HUES48 (cell line): ENCODE results near the gene MPPED2.

Experiments
- H3K27ac ChIP-seq: one replicate; pipeline ENCODE4 v1.7.0; 2013; ENCODE audit warnings: low read depth, low read length, inconsistent platforms
- H3K27me3 ChIP-seq: 2 replicates; pipeline ENCODE4 v1.6.1; 2013; ENCODE audit warnings: mild to moderate bottlenecking, low read length; ENCODE audit not compliant: control insufficient read depth, insufficient read depth
- H3K36me3 ChIP-seq: 2 replicates; pipeline ENCODE4 v1.6.1; 2013; ENCODE audit warnings: low read length; ENCODE audit not compliant: control insufficient read depth, insufficient read depth
- H3K4me1 ChIP-seq: 2 replicates; pipeline ENCODE4 v1.6.1; 2013; ENCODE audit warnings: mild to moderate bottlenecking, low read length; ENCODE audit not compliant: control insufficient read depth, insufficient read depth
- H3K4me3 ChIP-seq: 2 replicates; pipeline ENCODE4 v1.5.1; 2013; ENCODE audit warnings: mild to moderate bottlenecking, low read depth, low read length
- H3K9ac ChIP-seq: 2 replicates; pipeline ENCODE4 v1.6.1; 2013; ENCODE audit warnings: mild to moderate bottlenecking, low read depth, low read length, moderate library complexity
- H3K9me3 ChIP-seq: 2 replicates; pipeline ENCODE4 v1.6.1; 2013; ENCODE audit warnings: low read length; ENCODE audit not compliant: control insufficient read depth, insufficient read depth

The MPPED2 gene

DNA sequence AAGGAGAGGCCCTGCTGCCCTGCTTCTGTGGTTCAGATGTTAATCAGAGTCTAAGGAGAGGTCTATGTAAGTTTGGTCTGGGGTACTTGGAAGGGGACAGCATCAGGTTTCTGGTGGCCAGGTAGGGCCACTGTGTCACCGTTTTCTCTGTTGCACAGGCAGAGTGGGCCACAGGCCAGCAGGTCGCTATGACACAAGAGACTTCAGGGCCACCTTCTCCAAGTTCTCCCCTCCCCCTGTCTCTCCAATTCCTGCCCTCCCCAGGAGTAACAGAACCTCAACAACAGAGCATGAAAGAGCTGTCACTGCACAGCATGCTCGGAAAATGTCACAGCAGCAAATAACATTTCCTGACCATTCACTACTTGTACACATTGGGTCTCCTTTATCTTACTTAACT, 58.6 kb downstream of the MPPED2 start:
- H3K4me3 ChIP-seq = no peak overlapping the region
- no peaks in the 10 kb centered on the region for H3K9me3 ChIP-seq
- no peaks in the 10 kb centered on the region for H3K36me3 ChIP-seq
- no peak overlapping the region for H3K27ac ChIP-seq
- H3K4me1 ChIP-seq = peaks cover 3% of the 10 kb centered on the region
- no peaks in the 10 kb centered on the region for H3K27me3 ChIP-seq
- H3K9ac ChIP-seq = no peak overlapping the region

DNA sequence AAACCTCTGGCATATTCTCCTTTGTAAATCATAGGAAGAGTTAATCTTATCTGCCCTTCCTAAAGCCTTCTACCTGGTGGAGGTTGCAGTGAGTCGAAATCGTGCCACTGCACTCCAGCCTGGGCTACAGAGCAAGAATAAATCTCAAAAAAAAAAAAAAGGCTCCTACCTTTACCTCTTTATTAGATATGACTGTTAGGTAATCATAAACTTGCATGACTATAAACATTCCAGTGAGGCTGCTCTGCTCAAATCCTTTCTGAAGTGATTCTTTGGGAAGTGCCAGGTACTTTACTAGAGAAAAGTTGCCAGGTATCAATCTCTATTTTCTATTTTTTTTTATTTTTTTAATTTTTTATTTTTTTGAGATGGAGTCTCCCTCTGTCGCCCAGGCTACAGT, 59.6 kb downstream of the MPPED2 start:
- Histone ChIP-seq H3K4me3 (no peak overlapping the region), H3K36me3 (no peaks in the 10 kb centered on the region), H3K27ac (no peak overlapping the region), H3K27me3 (no peaks in the 10 kb centered on the region), H3K9ac (no peak overlapping the region), H3K4me1 (peaks cover 3% of the 10 kb centered on the region), H3K9me3 (no peaks in the 10 kb centered on the region)

DNA sequence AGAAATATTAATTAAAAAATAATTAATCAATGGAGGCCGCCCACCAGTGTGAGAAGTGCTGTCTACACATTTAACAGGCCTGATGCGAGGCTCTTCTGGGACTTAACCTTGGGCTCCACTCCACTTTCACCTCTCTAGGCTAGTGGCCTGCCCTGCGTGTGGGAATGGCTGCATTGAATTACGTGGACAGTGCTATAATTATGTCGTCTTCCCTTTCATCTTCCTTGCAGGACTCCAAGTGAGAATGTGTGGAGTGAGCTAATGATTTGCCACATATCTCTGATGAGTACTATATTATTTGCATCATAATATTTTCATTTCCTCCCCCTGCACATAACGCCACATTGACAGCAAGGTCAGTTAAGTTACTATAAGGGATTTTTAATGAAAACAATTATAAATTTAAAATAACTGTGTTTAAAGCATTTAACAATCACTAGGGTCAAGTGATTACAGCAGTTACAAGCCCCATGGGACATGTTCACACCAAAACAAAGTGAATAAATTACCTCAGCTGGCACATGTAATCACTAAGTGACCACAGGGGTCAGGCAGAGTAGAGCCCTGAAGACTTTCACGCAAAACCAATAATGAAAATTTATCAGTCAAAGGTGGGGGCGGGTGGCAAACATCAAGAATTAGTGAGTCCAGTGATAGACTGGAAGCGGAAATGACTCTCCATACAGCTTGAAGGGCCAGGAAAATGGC, 63.5 kb downstream of the MPPED2 start:
- no peaks in the 10 kb centered on the region for H3K36me3 ChIP-seq
- no peaks in the 10 kb centered on the region for H3K27me3 ChIP-seq
- no peak overlapping the region for H3K4me3 ChIP-seq
- H3K4me1 ChIP-seq = peaks cover 3% of the 10 kb centered on the region
- no peak overlapping the region for H3K27ac ChIP-seq
- H3K9me3 ChIP-seq = no peaks in the 10 kb centered on the region
- no peak overlapping the region for H3K9ac ChIP-seq

- no peaks in the 10 kb centered on the region for H3K9me3 ChIP-seq
- H3K9ac ChIP-seq = no peak overlapping the region
- no peak overlapping the region for H3K4me3 ChIP-seq
- H3K27me3 ChIP-seq = no peaks in the 10 kb centered on the region
- no peaks in the 10 kb centered on the region for H3K36me3 ChIP-seq
- H3K27ac ChIP-seq = no peak overlapping the region
- H3K4me1 ChIP-seq = no peaks in the 10 kb centered on the region; the same call in 1 of the 2 replicates
These were observed 64.7 kb downstream of the MPPED2 start for GRCh38 chr11:30521297-30522071.

DNA sequence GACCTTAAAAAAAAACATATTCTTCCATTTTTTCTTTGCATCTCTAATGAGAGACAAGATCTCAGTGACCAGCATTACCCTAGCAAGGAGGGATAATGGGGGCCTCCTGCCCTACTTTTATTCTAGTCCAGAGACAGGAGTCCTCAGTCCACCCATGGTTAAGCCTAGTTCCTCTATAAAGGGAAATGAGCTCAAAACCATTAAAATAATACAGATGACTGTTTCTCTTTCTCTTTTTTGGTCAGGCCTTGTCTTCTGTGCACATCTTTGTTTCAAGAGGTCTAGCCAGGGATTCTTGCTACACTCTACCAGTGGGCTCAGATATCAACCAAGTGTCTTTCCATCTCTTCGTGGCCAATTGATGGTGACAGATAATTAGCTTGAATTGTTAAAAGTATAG, 73.1 kb downstream of the MPPED2 start:
- Histone ChIP-seq H3K9me3 (no peaks in the 10 kb centered on the region), H3K4me1 (peaks cover 23% of the 10 kb centered on the region)

DNA sequence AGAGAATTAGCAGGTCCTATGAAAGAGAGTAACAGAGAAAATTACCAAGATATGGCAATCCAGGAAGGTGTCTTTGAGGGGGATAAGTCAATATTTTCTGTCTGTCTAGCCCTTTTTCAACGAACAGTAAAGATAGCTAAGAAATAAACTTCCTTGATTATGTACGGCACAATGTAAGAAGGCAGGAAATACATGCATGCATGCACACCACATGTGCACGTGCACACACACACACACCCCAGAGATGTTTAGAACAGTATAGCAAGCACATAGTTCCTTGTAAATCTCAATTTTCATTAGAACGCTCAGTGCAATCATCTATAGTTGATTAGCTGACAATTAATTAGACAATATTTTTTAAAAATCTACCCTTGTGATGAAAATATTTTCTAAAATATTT, 74.7 kb downstream of the MPPED2 start:
- peaks cover 26% of the 10 kb centered on the region for H3K4me1 ChIP-seq
- H3K27me3 ChIP-seq = no peaks in the 10 kb centered on the region
- no peaks in the 10 kb centered on the region for H3K9me3 ChIP-seq
- H3K9ac ChIP-seq = no peak overlapping the region
- no peak overlapping the region for H3K27ac ChIP-seq
- H3K36me3 ChIP-seq = no peaks in the 10 kb centered on the region
- no peak overlapping the region for H3K4me3 ChIP-seq

More for the DNA sequence above, 73.1 kb downstream of the MPPED2 start:
- Histone ChIP-seq H3K27ac (no peak overlapping the region), H3K9ac (no peak overlapping the region), H3K4me3 (no peak overlapping the region), H3K27me3 (no peaks in the 10 kb centered on the region), H3K36me3 (no peaks in the 10 kb centered on the region)

DNA sequence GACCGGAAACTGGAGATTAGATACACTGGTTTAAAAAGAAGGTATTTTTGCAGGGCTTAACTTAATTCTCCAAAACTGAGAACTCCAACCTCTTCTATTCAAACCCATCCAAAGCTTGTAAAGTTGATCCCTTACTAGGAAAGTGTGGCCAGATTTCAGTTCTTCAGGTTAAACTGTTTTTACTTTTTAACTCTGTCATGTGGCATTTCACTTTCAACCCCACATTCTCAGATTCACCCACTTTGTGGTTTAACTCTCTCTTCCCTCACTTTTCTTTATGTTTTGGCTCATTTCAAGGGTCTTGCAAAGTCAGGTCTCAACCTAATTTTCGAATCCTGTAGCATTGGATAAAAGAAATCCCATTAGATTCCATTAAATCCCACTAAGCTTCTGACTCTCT, 75.4 kb downstream of the MPPED2 start:
- no peak overlapping the region for H3K9ac ChIP-seq
- H3K4me3 ChIP-seq = no peak overlapping the region
- H3K27me3 ChIP-seq = no peaks in the 10 kb centered on the region
- H3K9me3 ChIP-seq = no peaks in the 10 kb centered on the region
- no peak overlapping the region for H3K27ac ChIP-seq
- no peaks in the 10 kb centered on the region for H3K36me3 ChIP-seq
- H3K4me1 ChIP-seq = peaks cover 24% of the 10 kb centered on the region

DNA sequence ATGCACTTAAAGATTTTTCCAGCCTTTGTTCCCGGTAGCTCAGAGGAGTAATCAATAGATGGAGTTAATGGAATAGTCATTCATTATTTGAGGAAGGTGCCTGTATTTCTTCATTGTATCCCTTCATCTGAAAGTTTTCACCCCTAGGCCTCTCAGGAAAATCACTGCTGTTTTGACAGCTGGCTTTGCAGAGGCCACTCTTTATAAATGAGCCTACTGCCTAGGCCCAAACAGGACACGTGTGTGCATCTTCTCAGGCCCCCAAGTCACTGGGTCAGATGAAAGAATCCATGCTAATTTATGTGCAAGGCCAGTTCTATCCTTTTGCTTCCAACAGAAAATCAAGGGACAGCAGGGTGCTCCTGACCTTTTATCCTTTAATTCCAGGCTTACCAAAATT, 76.8 kb downstream of the MPPED2 start:
- Histone ChIP-seq H3K9me3 (no peaks in the 10 kb centered on the region), H3K27ac (no peak overlapping the region), H3K9ac (no peak overlapping the region), H3K4me1 (peaks cover 19% of the 10 kb centered on the region), H3K4me3 (no peak overlapping the region), H3K36me3 (no peaks in the 10 kb centered on the region), H3K27me3 (no peaks in the 10 kb centered on the region)

DNA sequence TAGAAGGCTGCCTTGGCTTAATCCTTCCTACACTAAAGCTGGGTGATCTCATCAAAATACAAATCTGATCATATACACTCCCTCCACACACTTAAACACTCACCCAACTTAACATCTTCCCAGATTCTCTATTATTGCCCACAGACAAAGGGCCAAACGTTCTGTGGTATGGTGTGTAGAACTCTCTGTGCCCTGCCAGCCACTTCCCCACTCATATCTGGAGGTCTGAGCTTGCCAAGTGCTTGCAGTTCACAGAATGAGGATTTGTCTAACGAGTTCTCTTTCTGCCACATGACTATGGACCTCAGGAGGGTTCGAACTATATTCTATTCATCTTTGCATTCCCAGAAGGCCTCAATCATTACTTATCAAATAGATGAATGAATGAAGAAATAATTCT, 77.6 kb downstream of the MPPED2 start:
- H3K27me3 ChIP-seq = no peaks in the 10 kb centered on the region
- no peak overlapping the region for H3K27ac ChIP-seq
- no peak overlapping the region for H3K4me3 ChIP-seq
- H3K9me3 ChIP-seq = no peaks in the 10 kb centered on the region
- H3K4me1 ChIP-seq = peaks cover 19% of the 10 kb centered on the region
- H3K9ac ChIP-seq = no peak overlapping the region
- H3K36me3 ChIP-seq = no peaks in the 10 kb centered on the region

- Histone ChIP-seq H3K4me1 (peaks cover 19% of the 10 kb centered on the region), H3K27me3 (no peaks in the 10 kb centered on the region), H3K27ac (no peak overlapping the region), H3K4me3 (no peak overlapping the region), H3K9me3 (no peaks in the 10 kb centered on the region), H3K36me3 (no peaks in the 10 kb centered on the region), H3K9ac (no peak overlapping the region)
These were observed 80.5 kb downstream of the MPPED2 start for GRCh38 chr11:30505603-30506002.

DNA sequence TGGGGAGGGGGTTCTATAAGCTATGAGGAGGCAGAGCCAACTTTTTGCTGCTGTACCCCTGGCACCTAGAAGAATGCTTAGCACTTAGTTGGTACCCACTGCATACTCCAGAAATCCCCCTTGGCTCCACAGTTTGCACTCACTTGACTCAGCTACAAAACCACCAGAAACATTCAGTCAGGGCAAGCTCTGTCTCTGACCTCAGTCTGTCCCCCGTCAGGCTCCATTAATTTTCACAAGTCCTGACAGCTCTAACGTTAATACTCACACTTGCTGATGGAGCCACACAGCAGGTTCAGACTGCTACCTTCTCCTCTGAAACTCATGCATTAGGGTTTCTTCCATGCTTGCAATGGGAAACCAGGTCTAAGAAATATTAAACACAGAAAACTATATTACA, 81.7 kb downstream of the MPPED2 start:
- Histone ChIP-seq H3K36me3 (no peaks in the 10 kb centered on the region), H3K4me1 (peaks cover 13% of the 10 kb centered on the region; the same call in 1 of the 2 replicates), H3K27me3 (no peaks in the 10 kb centered on the region), H3K27ac (no peak overlapping the region), H3K9ac (no peak overlapping the region), H3K4me3 (no peak overlapping the region), H3K9me3 (no peaks in the 10 kb centered on the region)
